Left renal pelvis (tissue), 4 donors: ENCODE results near the gene LENG9. TPM values are rescaled to one million over a fixed set of nuclear protein-coding genes. Genes with fewer than 3 reads are reported as not detected.
A peak's percentile ranks its signal among the peaks of the same experiment; 100 is the strongest.
"Not testable (repeated sequence)": the region's sequence is repeated elsewhere in the genome, so short reads cannot be mapped to it uniquely, and the experiment has no call there.

Experiments
- DNase-seq, 4 donors: peaks; one replicate each; pipeline ENCODE4 v3.0.0-alpha.2; 2013; ENCODE audit warnings: low read depth in 4 of 4, low spot score in 3 of 4
- polyA plus RNA-seq, 4 donors: library from polyadenylated mRNA; unstranded; fragments of 120-200 nt; gene quantifications; one replicate each; pipeline ENCODE4 v1.2.1, GENCODE V29; 2013; ENCODE audit not compliant: insufficient read length in 4 of 4

The LENG9 gene
- polyA plus RNA-seq, 4 donors, result 1.1 to 2.9 (median 2.1) TPM

- DNase-seq, result no peak
Measured at GRCh38 chr19:54480051-54480450, 16.5 kb upstream of the LENG9 start.

- no peak for DNase-seq
Measured at GRCh38 chr19:54478677-54479266, 15.2 kb upstream of the LENG9 start.

GRCh38 chr19:54477650-54478049 is 14.1 kb upstream of the LENG9 start:
- no peak for DNase-seq

GRCh38 chr19:54475706-54476105 is 12.1 kb upstream of the LENG9 start:
- no peak for DNase-seq

- no peak for DNase-seq
Measured at GRCh38 chr19:54473892-54474372, 10.4 kb upstream of the LENG9 start.

- peak in 3 of 4 donors; percentile 64 to 73 (median 72) for DNase-seq
Measured at GRCh38 chr19:54473071-54473891, 9.7 kb upstream of the LENG9 start, which contains the start of gene CDC42EP5. CDC42EP5 (minus strand) TSS chr19:54473296; CDS start chr19:54465547, 7,749 bp downstream.

GRCh38 chr19:54470991-54471782 is 7.6 kb upstream of the LENG9 start:
- no peak for DNase-seq

- DNase-seq, result no peak
Measured at GRCh38 chr19:54470276-54470887, 6.8 kb upstream of the LENG9 start.

- no peak for DNase-seq
Measured at GRCh38 chr19:54469496-54469934, 5.9 kb upstream of the LENG9 start.

GRCh38 chr19:54466110-54466480 is 2.5 kb upstream of the LENG9 start:
- DNase-seq, result not testable (repeated sequence)

GRCh38 chr19:54465426-54466109 is 2.0 kb upstream of the LENG9 start:
- no peak for DNase-seq

- DNase-seq, result no peak
Measured at GRCh38 chr19:54464630-54465425, 1.2 kb upstream of the LENG9 start.

- peak in 2 of 4 donors; percentile 66 to 76 for DNase-seq
Measured at GRCh38 chr19:54464044-54464629, 559 bp upstream of the LENG9 start.

GRCh38 chr19:54462655-54463530 is 685 bp downstream of the LENG9 start:
- DNase-seq, result no peak

GRCh38 chr19:54462047-54462654 is 1.4 kb downstream of the LENG9 start:
- DNase-seq, result no peak

- no peak for DNase-seq
Measured at GRCh38 chr19:54461613-54462012, 2.0 kb downstream of the LENG9 start.

GRCh38 chr19:54461210-54461609 is 2.4 kb downstream of the LENG9 start:
- DNase-seq, result no peak
